Stimulated activated CD4-positive, alpha-beta T cell treated with anti-CD3 and anti-CD28 coated beads, Interleukin-1b, Interleukin-23, amount 100 ng/mL, for 24 hours (primary cell): ENCODE measurements around the gene ICA1L.

ENCODE experiments used
- DNase-seq, 4 experiments: peaks; one replicate each; pipeline ENCODE4 v3.0.0-alpha.2; 2020; ENCODE audit warnings: low read depth in 4 of 4, low spot score in 1 of 4

Gene ICA1L

DNA sequence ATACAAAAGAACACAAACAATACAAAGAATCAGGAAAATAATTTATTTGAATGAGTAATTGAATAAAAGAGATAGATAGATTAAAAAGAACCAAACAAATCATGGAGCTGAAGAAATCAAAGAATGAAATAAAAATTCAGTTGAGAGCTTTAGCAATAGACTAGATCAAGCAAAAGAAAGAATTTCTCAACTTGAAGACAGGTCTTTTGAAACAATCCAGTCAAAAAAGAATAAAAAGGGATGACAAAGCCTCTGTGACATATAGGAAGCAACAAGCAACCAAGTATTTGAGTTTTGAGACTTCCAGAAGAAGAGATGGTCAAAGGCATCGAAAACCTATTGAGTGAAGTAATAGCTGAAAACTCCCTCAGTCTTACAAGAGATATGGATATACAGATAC, 128.0 kb downstream of the ICA1L start:
- DNase-seq = no peak

DNA sequence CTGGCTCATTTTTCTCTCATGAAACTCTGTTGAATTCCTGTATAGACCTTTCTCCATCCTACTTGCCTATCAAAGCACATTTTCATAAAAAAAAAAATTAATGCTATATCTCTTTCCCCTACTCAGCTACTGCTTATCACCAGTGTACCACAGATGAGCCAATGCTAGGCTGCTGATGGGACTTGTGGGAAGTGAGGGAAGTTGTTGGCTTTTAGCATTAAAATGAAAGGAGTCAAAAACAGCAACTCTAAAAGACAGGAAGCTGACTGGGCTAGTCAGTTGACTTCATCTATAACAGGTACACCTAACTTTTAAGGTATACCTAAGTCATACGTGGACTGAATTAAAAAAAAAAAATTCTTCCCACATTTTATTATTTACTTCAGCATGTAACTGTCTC, 134.7 kb downstream of the ICA1L start:
- no peak for DNase-seq

GRCh38 chr2:202726070-202726469, 145.5 kb downstream of the ICA1L start:
- DNase-seq = no peak

DNA sequence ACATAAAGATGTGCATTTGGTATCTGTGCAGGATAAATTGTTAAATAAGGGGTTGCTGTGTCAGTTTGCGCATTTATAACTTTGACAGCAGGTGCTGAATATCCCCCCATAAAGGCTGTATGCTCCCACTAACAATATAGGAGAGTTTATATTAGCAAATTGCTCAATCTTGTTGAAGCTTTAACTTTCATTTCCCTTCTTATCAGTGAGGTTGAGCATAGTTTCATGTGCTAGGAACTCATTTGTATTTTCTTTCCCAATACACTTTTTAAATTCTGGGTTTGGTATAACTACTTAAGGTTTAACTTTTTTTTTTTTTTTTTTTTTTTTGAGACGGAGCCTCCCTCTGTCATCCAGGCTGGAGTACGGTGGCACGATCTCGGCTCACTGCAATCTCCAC, 147.8 kb downstream of the ICA1L start:
- no peak for DNase-seq
